CD1c-positive myeloid dendritic cell (primary cell): ENCODE results near the gene MANF.
A peak's percentile ranks its signal among the peaks of the same experiment; 100 is the strongest.
"Not testable (repeated sequence)": the region's sequence is repeated elsewhere in the genome, so short reads cannot be mapped to it uniquely, and the experiment has no call there.

Source experiments
- DNase-seq: peaks from one replicate; pipeline ENCODE4 v3.0.0-alpha.2; 2016; ENCODE audit errors: extremely low spot score

The MANF gene

DNA sequence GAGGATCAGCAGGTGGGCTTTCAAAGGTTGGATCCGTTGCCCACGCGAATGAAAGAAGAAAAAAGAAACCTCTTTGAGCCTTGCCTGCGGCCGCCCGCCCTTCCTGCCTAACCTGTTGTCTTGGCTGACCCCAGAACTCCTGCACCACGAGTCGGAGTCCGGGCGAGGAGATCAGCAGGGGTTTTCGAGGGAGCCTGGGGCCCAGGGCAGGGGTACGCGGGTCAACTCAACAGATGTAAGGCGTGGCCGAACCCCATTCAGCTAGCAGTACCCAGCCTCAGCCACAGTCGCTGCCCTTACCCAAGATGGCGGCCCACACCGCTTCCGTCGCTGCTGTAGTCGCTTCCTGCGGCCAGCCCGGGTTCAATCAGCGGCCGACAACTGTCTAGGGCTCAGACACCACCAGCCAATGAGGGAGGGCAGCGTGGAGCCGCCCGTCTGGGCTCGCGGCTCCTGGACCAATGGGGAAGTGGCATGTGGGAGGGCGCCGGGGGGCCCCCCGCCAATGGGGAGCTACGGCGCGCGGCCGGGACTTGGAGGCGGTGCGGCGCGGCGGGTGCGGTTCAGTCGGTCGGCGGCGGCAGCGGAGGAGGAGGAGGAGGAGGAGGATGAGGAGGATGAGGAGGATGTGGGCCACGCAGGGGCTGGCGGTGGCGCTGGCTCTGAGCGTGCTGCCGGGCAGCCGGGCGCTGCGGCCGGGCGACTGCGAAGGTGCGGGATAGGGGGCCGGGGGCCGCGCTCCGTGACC lies at the start of gene MANF:
Gene MANF (plus strand): TSS at position 566 of the 748 bp plus-strand sequence. CDS start 52 bp downstream, at position 618.
- peak; percentile 99 for DNase-seq

DNA sequence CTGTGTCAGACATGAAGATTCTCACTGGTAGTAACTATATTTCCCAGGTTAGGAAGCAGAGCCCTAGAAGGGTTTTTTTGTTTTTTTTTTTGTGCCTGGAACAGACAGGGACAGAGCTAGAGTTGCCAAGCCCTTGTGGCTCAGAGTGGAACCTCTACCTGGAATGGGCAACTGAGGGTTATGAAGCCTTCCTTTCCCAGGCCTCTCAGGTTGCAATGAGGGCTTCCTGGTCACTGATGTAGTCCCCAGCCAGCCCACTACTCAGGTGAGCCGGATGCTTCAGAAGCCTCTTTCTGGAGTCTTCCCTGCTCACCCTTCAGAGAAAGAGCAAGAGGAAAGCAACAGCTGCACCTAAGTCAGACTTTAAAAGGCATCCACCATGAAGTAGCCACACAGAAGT lies 48.8 kb upstream of the MANF start:
- no peak for DNase-seq

DNA sequence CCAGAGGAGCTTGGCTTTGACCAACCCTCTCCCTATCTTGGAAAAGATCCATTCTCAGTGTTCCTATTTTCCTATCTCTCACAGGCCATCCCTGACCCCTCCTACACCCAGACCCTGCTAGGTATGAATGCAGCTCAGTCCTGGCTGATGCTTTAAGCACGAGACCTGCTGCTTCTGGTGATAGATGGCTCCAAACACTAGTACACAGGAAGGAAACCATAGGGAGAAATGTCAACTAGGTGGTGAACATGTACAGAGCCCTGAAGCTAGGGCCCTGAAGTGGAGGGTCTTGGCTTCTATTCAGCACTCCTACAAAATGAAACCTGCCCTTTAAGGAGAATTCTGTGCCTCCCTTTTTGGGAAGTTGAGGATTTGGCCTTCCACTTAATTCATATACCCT lies 47.4 kb upstream of the MANF start:
- DNase-seq: no peak

DNA sequence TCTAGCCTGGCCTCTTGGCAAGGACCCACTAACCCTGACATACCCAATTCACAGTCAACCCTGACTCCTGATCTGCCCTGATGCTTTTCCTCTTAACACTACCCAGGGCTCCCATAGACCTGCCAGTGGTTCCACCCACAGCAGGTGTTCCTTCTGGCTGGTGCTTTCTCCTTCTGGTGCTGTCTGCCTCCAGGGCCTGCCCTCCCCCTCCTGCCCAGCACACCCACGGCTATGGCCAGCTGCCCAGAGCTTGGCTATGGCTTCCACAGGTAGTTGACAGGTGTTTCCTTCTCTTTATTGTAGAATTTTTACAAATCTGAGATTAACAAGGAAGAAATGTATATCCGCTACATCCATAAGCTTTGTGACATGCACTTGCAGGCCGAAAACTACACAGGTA lies 46.5 kb upstream of the MANF start:
- DNase-seq: no peak

DNA sequence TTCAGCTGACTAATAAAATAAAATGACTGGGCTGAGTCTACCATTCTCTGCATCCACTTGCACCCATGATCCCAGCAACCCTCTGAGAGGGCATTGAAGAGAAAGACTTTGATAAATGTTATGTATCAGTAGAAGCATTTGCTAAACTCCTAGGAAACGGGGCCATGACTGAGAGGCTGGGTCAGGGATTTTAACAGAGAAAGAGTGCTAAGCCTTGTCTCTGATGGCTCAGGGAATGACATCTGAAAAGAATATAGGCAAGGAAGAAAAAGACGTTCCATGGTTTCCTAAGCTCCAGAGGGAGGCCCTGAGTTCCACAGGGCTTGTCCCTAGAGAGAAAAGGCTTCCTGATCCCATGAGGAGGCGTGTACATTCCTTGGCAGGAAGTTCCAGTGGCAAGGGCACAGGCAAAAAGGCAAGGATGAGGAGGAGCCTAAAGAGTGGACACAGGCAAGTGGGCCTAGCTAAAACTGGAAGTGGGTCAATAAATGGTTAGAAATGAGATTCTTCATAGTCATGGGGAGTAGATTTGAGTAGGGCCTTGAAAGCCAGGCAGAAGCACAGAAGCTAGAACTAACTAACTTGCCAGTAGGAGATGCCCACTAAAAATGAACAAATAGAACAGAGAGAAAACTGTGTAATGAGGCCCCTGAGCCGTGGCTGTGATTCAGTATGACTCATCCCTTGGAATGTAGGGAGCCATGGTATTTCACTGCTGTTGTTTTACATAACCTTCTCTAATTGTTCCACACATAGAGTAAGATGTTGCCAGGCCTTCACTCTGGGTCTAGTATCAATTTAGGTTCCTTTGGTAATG lies 44.9 kb upstream of the MANF start:
- DNase-seq: no peak

DNA sequence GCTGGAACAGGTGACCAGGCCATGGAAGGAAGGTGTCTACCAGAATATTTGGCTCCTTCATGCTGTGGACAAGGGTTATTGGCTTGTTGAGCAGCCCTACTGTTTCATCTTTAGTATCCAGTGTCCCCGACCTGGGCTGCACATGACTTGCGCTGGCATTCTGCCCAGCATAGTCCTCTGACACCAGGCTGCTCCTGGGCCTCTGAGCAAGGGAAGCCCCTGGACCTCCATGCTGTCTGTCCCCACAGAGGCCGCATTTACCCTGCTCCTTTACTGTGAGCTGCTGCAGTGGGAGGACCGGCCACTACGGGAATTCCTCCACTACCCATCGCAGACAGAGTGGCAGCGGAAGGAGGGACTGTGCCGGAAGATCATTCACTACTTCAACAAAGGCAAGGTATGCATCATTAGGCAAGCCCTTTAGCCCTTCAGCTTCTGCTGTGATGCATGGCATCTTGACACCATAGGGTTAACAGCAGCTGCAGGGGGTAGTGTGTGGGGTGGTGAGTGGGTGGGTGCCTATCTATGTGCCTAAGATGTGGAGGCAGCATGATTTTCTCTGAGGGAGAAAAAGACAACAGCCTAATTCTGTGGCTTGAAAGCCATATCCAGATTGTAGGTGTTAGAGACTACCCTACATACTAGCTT lies 44.0 kb upstream of the MANF start:
- DNase-seq: no peak

DNA sequence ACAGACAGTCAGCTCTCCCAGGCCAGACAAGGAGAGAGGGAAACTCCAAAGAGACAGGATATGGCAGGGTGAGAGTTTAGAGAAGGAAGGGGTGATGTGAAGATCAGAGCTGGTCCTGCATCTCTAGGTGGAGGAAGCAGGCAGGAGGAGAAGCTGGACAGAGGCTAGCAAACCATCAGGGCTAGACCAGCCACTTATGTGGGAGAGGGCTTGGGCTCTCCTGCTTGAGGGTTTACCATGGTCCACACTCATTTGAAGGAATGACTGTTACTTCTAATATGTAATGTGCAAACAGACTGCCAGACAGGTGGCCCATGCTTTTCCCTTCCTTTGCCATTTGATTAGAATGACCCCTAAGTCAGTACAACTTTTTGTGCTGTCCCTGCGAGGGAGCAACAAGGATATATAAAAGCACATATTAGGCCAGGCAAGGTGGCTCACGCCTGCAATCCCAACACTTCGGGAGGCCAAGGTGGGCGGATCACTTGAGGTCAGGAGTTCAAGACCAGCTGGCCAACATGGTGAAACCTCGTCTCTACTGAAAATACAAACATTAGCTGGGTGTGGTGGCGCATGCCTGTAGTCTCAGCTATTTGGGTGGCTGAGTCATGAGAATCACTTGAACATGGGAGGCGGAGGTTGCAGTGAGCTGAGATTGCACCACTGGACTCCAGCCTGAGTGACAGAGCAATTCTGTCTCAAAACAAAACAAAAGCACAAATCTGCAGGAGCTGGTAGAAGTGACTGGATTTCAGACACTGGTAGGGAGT lies 41.0 kb upstream of the MANF start:
- no peak for DNase-seq

DNA sequence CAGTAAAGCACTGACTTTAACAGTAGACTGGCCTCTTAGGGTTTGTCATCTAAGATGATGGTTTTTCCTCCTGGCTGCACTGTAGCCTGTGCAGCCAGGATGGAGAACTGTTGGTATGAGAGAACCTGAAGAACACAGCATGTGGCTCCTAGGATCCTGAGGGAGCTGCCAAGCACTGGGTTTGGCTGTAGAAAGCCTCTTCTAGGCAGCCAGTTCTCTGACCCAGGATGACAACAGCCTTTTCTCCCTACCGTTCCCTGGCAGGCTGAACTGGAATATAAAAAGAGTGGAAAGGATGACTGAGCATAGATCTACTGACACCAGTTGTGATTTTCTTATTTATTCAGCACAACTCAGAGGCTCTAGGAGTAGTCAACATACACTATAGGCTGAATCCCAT lies 34.3 kb upstream of the MANF start:
- no peak for DNase-seq

DNA sequence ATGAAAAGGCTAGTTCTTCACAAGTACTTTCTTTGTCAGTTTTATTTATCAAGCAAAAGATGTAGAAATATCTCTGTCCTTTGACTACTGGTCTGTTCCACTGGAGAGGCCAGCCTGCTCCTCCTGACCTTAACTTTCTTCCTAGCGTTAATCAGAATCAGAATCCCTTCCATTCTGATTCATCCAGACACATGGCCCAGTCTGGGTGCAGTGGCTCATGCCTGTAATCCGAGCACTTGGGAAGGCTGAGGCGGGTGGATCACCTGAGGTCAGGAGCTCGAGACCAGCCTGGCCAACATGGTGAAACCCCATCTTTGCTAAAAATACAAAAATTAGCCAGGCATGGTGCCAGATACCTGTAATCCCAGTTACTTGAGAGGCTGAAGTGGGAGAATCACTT lies 32.0 kb upstream of the MANF start:
- DNase-seq: no peak

DNA sequence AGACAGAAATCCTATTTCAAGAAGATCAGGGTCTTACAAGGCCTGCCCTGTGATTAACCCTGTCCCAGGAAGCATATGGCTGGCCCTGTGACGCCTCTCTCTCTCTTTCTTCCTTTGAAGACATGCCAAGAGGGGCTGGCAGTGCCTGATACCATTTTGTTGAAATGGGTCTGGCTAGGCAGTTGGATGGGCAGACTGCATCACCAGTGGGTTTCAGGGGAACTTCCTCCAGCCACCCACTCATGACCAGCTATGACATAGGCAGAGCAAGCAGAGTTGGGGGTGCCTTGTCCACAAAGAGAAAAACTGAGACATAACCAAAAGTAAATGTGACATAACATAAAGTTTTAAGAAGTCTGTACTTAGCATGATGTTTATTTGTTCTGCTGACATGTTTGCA lies 31.4 kb upstream of the MANF start:
- peak; percentile 2 for DNase-seq

DNA sequence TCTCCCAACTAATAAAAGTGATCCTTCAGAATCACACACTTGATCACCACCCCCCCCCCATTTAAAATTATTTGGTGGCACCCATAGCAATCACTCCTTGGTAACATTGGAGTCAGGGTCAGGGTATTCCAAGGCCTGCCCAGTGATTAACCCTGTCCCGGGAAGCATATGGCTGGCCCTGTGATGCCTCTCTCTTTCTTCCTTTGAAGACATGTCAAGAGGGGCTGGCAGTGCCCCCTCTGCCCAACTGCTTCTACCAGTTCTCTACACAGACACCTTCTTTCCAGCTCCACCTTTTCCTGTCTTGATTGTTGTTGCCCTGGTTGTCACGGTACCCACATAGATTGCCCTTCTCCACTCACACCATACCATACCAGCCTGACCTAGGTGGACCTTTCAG lies 30.9 kb upstream of the MANF start:
- DNase-seq: no peak

DNA sequence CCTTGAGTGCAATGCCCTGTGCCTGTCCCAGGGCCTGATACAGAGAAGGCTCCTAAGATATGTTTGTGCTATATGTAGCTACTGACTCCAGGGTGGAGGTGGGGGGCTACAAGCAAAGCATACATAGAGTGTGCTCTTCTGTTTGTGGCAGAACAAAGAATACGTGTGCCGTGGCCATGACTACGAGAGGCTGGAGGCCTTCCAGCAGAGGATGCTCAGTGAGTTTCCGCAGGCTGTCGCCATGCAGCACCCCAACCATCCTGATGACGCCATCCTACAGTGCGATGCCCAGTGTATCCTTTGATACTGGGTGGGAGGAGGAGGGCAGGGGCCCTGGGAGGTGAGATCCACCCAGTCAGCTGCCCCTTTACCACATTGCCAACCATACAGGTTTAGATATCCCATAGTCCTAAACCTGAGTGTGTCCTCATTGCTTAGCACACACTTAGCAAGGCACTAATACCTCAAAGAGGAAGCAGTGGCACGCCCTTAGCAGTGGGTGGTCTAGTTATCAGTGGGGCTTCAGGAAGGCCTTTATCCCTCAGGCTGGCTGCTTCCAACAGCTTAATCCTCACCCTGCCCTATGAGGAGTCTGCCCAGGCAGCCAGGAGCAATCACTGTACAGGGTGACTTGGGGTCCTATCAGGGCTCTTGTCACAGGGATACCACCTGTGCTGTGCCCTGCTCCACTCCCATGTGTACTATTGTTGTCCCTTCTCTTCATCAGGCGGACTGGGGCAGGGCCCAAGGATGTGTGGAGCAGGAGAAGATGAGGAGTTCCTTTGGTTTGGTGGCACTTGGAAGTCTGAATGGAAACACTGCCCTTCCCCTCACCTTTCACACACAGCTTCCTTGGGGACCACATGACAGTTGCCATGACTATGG lies 30.1 kb upstream of the MANF start:
- no peak for DNase-seq

DNA sequence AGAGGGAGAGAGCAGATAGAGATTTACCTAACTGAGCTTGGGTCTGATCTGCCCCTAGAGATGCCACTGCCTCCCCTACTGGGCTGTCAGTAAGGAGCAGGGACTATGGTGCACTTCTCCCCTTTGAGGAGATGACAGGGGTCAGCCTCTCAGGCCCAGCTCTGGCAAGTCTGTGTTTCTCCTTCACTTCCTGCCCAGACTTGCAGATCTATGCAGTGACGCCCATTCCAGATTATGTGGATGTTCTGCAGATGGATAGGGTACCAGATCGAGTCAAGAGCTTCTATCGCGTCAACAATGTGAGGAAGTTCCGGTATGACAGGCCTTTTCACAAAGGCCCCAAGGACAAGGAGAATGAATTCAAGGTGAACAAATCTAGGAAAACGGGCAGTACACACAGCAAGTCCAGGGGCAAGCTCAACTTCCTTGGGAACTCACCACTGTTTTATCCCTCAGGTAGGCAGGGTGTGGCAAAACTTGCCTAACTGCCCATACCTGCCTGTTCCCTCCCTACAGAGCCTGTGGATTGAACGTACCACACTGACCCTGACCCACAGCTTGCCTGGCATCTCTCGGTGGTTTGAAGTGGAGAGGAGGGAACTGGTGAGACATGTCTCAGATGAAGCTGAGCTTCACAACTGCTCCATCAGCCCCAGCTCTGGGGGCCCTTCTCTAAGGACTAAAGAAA lies 29.1 kb upstream of the MANF start:
- no peak for DNase-seq

DNA sequence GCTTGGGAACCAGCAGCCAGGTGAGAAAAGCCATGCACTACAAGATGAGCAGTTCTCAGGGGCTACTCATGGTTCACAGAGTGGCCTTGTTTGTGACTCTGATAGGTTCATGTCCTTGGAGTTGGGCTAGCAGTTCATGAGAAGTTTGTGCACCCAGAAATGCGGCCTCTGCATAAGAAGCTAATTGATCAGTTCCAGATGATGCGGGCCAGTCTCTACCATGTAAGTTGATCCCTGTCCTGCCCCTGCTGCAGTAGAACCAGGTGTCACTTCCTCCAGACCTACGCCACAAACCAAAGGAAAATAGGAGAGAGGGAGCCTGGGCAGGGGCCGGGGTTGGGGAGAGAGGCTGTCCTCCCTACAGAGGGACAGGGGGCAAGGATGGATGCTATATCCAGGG lies 27.2 kb upstream of the MANF start:
- DNase-seq: no peak

DNA sequence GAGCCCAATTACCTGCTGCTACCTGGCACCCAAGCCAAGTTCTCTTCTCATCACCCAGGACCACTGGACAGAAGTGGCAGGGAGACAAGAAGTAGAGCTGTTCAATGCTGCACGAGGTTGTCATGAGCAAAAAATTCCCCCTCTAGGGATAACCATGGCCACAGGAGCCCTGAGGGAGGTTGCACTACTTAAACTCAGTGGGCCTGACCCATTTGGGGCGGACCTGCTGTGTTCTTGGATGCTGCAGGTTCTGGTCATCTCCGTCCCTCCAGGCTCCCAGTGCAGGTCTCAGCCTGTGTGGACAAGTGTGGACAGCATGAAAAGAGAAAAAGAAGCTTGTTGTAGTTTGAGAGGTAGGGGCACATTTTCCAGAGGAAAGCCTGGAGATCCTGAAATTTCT lies 26.1 kb upstream of the MANF start:
- no peak for DNase-seq

DNA sequence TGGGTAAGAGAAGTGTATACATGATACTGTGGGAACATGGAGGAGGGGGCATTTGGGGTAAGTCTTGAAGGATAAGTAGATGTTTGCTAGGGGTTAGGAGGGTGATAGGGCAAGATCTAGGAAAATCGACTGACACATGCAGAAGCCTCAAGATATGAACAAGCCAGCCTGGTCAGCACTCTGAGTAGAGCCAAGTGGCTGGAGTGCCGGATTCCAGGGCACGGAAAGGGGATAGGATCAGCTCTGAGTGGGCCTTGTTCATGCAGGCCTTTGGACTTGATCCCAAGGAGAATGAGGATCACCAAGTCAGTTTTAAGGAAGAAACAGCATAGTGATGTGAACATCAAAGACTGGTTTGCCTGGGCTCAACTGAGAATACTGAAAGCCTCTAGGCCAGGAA lies 24.3 kb upstream of the MANF start:
- DNase-seq: no peak

DNA sequence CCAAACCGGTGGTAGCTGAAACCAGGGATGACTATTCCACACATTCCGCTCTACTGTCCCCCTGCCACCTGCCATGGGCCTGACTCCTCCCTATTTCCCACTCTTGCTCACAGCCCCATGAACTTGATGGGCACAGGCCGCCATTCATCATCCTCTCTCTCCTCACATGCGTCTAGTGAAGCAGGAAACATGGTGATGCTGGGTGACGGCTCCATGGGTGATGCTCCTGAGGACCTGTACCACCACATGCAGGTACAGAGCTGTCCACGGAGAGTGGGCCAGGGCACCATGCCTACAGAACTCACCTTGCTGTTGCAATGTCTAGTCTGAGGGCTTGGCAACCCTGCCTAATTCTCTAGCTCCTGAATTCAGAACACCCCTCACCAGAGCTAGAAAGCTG lies 23.3 kb upstream of the MANF start:
- DNase-seq: no peak

DNA sequence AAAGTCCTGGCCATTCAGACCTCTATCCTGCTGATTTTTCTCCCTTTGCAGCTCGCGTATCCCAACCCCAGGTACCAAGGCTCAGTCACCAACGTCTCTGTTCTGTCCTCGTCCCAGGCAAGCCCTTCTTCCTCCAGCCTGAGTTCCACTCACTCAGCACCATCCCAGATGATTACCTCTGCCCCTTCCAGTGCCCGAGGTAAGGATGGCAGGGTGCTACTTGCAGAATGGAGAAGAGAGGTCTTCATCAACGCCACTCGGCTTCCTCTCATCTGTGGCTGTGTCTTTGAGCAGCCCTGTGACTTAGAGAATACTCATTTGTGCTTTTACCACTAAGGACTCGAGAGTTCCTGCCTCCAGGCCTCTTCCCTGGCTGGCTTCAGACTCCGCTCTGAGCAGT lies 22.6 kb upstream of the MANF start:
- no peak for DNase-seq

DNA sequence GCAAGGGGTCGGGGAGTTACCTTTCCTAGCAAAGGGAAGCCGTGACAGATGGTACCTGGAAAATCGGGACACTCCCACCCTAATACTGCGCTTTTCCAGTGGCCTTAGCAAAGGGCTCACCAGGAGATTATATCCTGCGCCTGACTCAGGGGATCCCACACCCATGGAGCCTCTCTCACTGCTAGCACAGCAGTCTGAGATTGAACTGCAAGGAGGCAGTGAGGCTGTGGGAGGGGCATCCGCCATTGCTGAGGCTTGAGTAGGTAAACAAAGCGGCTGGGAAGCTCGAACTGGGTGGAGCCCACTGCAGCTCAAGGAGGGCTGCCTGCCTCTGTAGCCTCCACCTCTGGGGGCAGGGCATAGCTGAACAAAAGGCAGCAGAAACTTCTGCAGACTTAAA lies 16.8 kb upstream of the MANF start:
- not testable (repeated sequence) for DNase-seq

DNA sequence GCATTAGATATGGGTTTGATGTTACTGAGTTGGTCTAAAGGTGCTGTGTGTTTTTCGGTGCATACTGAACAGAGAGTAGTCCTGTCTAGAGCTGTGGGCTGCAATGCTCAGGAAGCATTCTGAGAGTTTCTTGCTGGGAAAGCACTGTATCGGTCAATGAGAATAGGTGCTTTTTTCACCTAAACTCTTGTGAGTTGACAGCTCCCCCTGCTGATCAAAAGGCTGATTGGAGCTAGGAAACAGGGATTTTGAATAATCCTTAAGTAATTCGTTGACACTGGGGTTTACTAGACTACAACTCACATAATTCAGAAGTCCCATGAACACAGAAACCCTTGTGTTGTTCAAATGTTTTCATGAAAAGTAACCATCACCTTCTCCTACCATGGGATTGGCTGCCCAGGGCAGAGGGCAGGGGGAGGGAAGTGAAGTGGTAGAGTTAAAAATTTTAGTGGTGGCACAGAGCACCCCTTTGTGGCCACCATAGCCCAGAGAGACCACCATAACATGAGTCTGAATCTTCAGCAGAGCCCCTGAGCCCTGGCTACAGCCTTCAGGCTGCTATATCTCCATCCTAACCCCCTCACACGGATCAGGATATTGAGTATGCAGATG lies 13.0 kb upstream of the MANF start:
- DNase-seq: peak; percentile 60
